IPS DF 6.9 (cell line): Measurements from ENCODE around the gene CTDP1.

ENCODE experiments used
- DNase-seq: peaks from one replicate; pipeline ENCODE4 v3.0.0-alpha.2; 2013; ENCODE audit warnings: low read depth, low spot score
- H3K27ac ChIP-seq: one replicate; pipeline ENCODE4 v1.5.1; 2013; ENCODE audit warnings: low read length, control low read depth
- H3K27me3 ChIP-seq: 2 replicates; pipeline ENCODE4 v1.6.1; 2013; ENCODE audit warnings: mild to moderate bottlenecking, low read length; ENCODE audit not compliant: control insufficient read depth, insufficient read depth
- H3K36me3 ChIP-seq: 2 replicates; pipeline ENCODE4 v1.6.1; 2013; ENCODE audit warnings: low read length; ENCODE audit not compliant: control insufficient read depth, insufficient read depth
- H3K4me1 ChIP-seq: 2 replicates; pipeline ENCODE4 v1.6.1; 2013; ENCODE audit warnings: low read length; ENCODE audit not compliant: control insufficient read depth, insufficient read depth
- H3K4me3 ChIP-seq: 2 replicates; pipeline ENCODE4 v1.5.1; 2013; ENCODE audit warnings: mild to moderate bottlenecking, low read length
- H3K9me3 ChIP-seq: 2 replicates; pipeline ENCODE4 v1.6.1; 2013; ENCODE audit warnings: low read length, inconsistent platforms; ENCODE audit not compliant: control insufficient read depth, insufficient read depth
- WGBS: extraction: QIAGEN DNeasy Blood & Tissue Kit; methylation state at CpG from one replicate; pipeline ENCODE4 v1.1.7; 2013; ENCODE audit warnings: mixed read lengths, missing lambda C conversion rate; ENCODE audit not compliant: insufficient read length, insufficient coverage; 5-methylcytosine and 5-hydroxymethylcytosine counted together

The CTDP1 gene

DNA sequence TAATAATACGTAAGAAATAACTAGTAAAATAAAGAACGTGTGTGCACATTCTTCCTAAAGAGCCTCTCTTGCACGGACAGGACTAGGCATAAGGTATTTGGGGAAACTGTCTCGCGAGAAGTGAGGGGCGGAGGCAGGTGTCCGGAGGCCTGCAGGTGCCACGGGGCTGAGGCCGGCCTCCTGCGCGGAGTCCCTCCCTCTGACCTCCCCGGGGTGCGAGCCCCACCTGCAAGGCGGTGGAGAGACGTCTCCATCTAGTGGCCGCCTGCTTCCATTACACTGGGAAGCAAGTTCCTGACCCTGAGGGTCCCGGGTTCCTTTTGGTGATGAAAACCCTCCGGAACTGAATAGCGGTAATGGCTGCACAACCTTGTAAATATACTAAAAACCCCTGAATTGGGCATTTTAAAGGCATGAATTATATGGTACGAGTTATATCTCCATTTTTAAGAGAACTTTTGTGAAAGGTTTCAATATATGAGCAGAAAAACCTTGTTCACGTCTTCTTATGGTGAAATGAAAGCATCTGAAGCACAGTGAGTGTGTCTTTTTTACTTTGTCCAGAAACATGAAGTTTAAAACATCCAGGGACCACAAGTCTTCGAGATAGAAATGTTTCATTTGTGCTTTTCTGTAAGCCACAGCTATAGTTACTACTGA lies 35.5 kb upstream of the CTDP1 start:
- Histone ChIP-seq H3K27ac (no peak overlapping the region), H3K27me3 (no peaks in the 10 kb centered on the region), H3K4me1 (no peaks in the 10 kb centered on the region), H3K36me3 (no peaks in the 10 kb centered on the region), H3K4me3 (no peak overlapping the region), H3K9me3 (no peaks in the 10 kb centered on the region)
- WGBS = no CpG with 5 or more reads among the region's 22 CpGs
- DNase-seq = peak; percentile 58

DNA sequence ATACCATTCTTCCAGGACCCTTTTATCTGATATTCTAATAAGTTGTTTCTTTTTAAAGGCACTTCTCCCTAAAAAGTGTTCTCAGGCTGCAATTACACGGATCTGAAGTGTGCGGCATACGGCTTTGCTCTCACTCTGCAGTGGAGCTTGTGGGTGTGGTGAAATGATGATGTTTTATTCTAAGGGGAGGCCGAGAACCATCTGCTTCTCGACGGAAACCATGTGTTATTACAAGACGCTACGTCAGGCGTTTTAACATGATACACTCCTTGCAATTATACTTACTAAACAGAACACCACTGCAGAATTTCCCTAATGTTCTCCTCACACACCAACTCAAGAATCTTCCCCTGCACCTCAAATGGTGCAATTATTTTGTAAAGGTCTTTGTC lies 34.9 kb upstream of the CTDP1 start:
- Histone ChIP-seq H3K4me1 (no peaks in the 10 kb centered on the region), H3K27ac (no peak overlapping the region), H3K9me3 (no peaks in the 10 kb centered on the region), H3K36me3 (no peaks in the 10 kb centered on the region), H3K4me3 (no peak overlapping the region), H3K27me3 (no peaks in the 10 kb centered on the region)
- no peak for DNase-seq
- WGBS = no CpG with 5 or more reads among the region's 9 CpGs

DNA sequence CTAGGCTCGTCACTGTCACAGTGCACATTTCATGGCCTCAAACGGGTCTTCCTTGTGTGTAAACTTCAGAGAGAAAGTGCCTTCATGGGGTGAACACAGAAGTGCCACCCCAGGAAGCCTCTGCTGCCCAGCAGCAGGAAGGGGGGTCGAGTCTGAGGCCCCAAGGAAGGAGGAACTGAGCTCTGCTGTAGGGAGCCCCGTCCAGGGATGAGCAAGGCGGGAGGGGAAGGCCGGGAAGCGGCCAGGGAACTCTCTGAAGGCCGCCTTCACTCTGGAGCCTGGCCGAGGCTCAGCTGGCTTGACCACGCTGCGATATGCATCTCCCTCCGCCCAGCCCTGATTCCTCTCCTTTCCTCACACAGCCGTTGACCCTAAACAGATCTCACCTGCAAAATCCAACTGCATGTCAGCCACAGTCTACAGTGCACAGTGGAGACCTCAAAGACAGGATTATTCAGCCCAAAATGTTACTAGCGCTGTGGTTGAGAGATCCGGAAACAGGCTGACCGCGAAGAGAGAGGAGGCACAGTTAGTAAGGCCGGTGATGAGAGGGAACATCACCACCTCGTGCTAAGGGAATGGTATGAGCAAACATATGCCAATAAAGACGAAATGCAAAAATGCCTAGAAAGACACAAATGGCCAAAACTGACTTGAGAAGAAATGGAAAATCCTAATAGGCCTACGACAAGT lies 34.2 kb upstream of the CTDP1 start:
- Histone ChIP-seq H3K9me3 (no peaks in the 10 kb centered on the region), H3K27ac (no peak overlapping the region), H3K27me3 (no peaks in the 10 kb centered on the region), H3K4me3 (no peak overlapping the region), H3K36me3 (no peaks in the 10 kb centered on the region), H3K4me1 (no peaks in the 10 kb centered on the region)
- no CpG with 5 or more reads among the region's 21 CpGs for WGBS
- no peak for DNase-seq

DNA sequence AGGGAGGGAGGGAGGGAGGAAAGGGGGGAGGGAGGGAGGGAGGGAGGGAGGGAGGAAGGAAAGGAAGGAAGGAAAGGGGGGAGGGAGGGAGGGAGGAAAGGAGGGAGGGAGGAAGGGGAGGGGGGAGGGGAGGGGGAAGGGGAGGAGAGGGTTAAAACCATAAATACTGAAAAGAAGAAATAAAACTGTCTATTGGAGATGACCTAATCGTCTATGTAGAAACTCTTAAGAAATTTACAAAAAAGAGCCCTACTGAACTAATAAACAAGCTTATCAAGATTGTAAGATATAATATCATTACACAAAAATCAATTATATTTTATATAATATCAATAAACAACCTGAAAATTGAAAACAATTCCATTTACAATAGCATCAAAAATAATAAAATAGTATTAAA lies 32.3 kb upstream of the CTDP1 start:
- DNase-seq = no peak
- H3K4me3 ChIP-seq = no peak overlapping the region
- H3K4me1 ChIP-seq = no peaks in the 10 kb centered on the region
- no peaks in the 10 kb centered on the region for H3K27me3 ChIP-seq
- H3K36me3 ChIP-seq = no peaks in the 10 kb centered on the region
- no peak overlapping the region for H3K27ac ChIP-seq
- WGBS = no CpG with 5 or more reads among the region's 1 CpG
- H3K9me3 ChIP-seq = no peaks in the 10 kb centered on the region

DNA sequence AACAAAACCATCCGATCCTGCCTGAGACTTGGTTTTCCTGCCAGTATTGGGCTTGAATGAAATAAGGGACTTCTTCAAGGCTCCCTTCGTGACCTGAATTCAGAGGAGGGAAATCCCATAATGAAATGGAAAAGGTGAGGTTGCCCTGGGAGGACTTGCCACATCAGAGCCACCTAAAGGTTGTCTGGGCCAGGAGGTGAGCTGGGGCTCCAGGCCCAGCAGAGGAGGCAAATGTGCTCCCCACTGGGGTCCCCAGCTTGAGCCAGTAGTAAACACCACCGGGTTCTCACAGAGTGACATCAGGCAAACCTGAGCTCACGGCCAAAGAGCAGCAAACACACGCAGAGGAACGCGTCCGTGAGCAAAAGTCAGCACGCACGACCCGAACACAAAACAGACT lies 28.6 kb upstream of the CTDP1 start:
- no CpG with 5 or more reads among the region's 11 CpGs for WGBS

DNA sequence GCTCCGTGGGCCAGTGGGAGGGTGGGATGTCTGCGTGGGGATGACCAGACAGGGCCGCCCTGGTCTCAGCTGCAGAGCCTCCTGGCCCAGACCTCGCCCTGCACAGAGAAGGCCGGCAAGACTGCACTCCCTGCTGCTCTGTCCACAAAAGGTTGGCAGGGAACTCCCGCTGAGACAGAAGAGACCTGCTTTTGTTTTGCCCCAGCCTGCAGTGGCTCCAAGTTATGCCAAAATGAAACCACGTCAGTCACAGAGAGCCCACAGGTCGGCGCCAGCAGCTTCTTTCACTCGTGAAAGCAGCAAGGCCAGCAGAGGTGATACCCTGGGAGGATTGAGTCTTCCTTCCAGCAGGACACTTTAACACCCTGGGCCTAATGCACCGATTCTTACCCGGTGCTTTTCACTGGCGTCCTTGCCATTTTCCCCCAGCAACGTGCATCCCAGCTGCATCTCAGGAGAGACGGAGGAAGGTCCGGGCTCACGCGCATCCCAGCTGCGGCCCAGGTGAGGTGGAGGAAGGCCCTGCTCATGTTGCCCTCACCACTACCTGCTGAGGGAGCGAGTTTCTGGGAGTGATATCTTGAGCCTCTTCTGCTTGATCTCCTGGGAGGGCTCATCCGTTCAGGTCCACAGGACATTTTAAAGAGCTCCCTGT lies 22.1 kb upstream of the CTDP1 start:
- WGBS = no CpG with 5 or more reads among the region's 21 CpGs
- Histone ChIP-seq H3K4me3 (no peak overlapping the region), H3K36me3 (no peaks in the 10 kb centered on the region), H3K9me3 (no peaks in the 10 kb centered on the region), H3K27me3 (no peaks in the 10 kb centered on the region), H3K27ac (no peak overlapping the region), H3K4me1 (peaks cover 5% of the 10 kb centered on the region)
- no peak for DNase-seq

More for the DNA sequence above, 28.6 kb upstream of the CTDP1 start:
- H3K27me3 ChIP-seq = no peaks in the 10 kb centered on the region
- no peaks in the 10 kb centered on the region for H3K9me3 ChIP-seq
- H3K27ac ChIP-seq = no peak overlapping the region
- DNase-seq = no peak
- H3K36me3 ChIP-seq = no peaks in the 10 kb centered on the region
- H3K4me3 ChIP-seq = no peak overlapping the region
- no peaks in the 10 kb centered on the region for H3K4me1 ChIP-seq

DNA sequence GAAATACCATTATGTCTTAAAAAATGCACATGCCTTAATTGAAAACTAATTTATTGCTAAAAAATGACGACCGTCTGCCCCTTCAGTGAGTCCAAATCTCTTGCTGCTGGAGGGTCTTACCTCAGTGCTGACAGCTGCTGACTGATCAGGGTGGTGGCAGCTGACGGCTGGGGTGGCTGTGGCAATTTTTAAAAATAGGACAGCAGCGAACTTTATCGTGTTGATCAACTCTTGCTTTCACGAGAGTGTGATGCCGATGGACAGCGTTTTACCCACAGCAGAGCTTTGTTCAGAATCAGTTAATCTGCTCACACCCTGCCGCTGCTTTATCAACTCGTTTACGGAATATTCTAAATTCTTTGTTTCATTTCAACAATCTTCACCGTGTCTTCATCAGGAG lies 21.2 kb upstream of the CTDP1 start:
- Histone ChIP-seq H3K27ac (no peak overlapping the region), H3K4me3 (no peak overlapping the region), H3K27me3 (no peaks in the 10 kb centered on the region), H3K4me1 (peaks cover 5% of the 10 kb centered on the region), H3K9me3 (no peaks in the 10 kb centered on the region), H3K36me3 (no peaks in the 10 kb centered on the region)
- WGBS = no CpG with 5 or more reads among the region's 12 CpGs
- no peak for DNase-seq

DNA sequence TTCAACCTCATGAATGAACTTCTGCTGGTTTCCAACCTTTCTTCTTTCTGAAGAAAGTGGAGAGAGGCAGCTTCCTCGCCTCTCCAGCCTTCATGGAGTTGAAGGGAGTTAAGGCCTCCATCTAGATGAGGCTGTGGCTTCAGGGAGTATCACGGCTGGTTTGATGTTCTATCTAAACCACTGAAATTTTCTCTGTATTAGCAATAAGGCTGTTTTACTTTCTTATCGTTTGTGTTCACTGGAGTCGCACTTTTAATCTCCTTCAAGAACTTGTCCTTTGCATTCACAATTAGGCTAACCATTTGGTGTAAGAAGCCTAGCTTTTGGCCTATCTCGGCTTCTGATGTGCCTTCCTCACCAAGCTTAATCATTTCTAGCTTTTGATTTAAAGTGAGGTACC lies 19.9 kb upstream of the CTDP1 start:
- no CpG with 5 or more reads among the region's 5 CpGs for WGBS
- Histone ChIP-seq H3K27ac (no peak overlapping the region), H3K4me3 (no peak overlapping the region), H3K36me3 (no peaks in the 10 kb centered on the region), H3K27me3 (no peaks in the 10 kb centered on the region), H3K9me3 (no peaks in the 10 kb centered on the region), H3K4me1 (peaks cover 5% of the 10 kb centered on the region)
- DNase-seq = no peak

DNA sequence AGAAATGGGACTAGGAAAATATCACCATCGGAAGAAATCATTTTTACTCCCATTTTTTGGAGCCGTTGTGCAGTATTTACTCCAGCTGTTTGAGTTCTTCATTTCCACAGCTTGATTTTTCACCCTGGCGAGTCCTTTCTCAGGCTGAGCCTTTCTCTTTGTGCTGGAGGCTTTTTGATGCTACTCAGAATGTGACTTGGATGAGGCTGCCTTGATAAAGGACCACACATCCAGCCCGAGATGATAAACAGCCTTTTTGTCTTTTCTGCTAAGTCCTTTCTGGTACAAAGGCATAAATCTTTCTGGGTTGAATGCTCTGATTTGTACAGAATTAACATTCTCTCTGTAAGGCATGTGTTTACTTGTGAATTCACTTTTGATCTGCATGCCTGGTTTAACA lies 17.6 kb upstream of the CTDP1 start:
- Histone ChIP-seq H3K27me3 (no peaks in the 10 kb centered on the region), H3K4me1 (peaks cover 4% of the 10 kb centered on the region)

DNA sequence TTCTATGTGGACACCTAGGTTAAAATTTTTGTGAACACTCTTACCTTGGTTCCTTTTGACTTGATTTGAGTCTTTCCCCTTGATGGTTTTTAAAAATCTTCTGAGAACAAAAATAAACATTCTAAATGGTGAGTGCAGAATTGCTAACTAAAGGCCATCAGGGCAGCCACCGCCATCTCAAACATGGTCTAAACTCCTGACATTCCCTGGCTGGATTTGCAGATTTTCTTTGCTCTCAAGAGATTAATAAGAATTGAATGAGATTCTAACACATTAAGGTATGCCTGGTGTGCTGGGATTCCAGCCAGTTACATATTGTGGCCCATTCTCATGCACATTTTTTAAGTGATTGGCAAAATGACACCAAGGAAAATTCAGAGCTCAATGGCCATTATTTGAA lies 17.2 kb upstream of the CTDP1 start:
- no peak overlapping the region for H3K4me3 ChIP-seq
- H3K9me3 ChIP-seq = no peaks in the 10 kb centered on the region
- peaks cover 2% of the 10 kb centered on the region for H3K4me1 ChIP-seq
- no CpG with 5 or more reads among the region's 1 CpG for WGBS
- no peak for DNase-seq
- H3K27me3 ChIP-seq = no peaks in the 10 kb centered on the region
- no peaks in the 10 kb centered on the region for H3K36me3 ChIP-seq
- H3K27ac ChIP-seq = no peak overlapping the region

More for the DNA sequence above, 17.6 kb upstream of the CTDP1 start:
- no peak overlapping the region for H3K4me3 ChIP-seq
- H3K27ac ChIP-seq = no peak overlapping the region
- no peaks in the 10 kb centered on the region for H3K9me3 ChIP-seq
- DNase-seq = no peak
- H3K36me3 ChIP-seq = no peaks in the 10 kb centered on the region
- no CpG with 5 or more reads among the region's 4 CpGs for WGBS
